GM12891 (cell line): ENCODE results near the gene ZNF283.

Experiments used
- POLR2A ChIP-seq: IDR thresholded peaks from 2 replicates; pipeline ENCODE4 v1.6.1; 2011; ENCODE audit warnings: low read depth, low read length, control low read depth
- POU2F2 ChIP-seq: IDR thresholded peaks from 2 replicates; pipeline ENCODE4 v1.6.1; 2011; ENCODE audit warnings: low read depth, mild to moderate bottlenecking, control low read depth, low read length, moderate library complexity
- SPI1 ChIP-seq: IDR thresholded peaks from 2 replicates; pipeline ENCODE4 v1.6.1; 2011; ENCODE audit warnings: low read depth, low read length, control low read depth

GRCh38 chr19:43818500-43818899, 8.6 kb upstream of the ZNF283 start:
- TF ChIP-seq POLR2A (no peak), SPI1 (no peak), POU2F2 (no peak)
